Mesothelial cell of epicardium (in vitro differentiated cells): Measurements from ENCODE around the gene DNAH10. TPM values are rescaled to one million over a fixed set of nuclear protein-coding genes. Genes with fewer than 3 reads are reported as not detected.

Experiments
- DNase-seq, 2 experiments: peaks; one replicate each; pipeline ENCODE4 v3.0.0; 2021; ENCODE audit warnings: low spot score in 2 of 2; ENCODE audit not compliant: unreplicated experiment in 2 of 2
- H3K27ac Mint-ChIP-seq: 2 replicates; pipeline ENCODE4 v1.8.0; 2021; ENCODE audit warnings: mixed read lengths
- H3K27me3 Mint-ChIP-seq: 2 replicates; pipeline ENCODE4 v1.8.0; 2021; ENCODE audit warnings: low read depth, mixed read lengths
- H3K36me3 Mint-ChIP-seq: 2 replicates; pipeline ENCODE4 v1.8.0; 2021; ENCODE audit warnings: mixed read lengths
- H3K4me1 Mint-ChIP-seq: 2 replicates; pipeline ENCODE4 v1.8.0; 2021; ENCODE audit warnings: mixed read lengths
- H3K4me3 Mint-ChIP-seq: 2 replicates; pipeline ENCODE4 v1.8.0; 2021; ENCODE audit warnings: mild to moderate bottlenecking, moderate library complexity, mixed read lengths
- H3K9me3 Mint-ChIP-seq: 2 replicates; pipeline ENCODE4 v1.8.0; 2021; ENCODE audit warnings: mixed read lengths
- total RNA-seq: library from RNA; stranded (reverse); gene quantifications from 3 replicates; pipeline ENCODE4 v1.2.1, GENCODE V29; 2021
- TF ChIP-seq, protein P1 (sequence below): fragments of 200-600 bp; sonication (generic); IDR thresholded peaks from one replicate; pipeline ENCODE4 v1.5.0; 2021; ENCODE audit warnings: antibody characterized with exemption; ENCODE audit not compliant: unreplicated experiment

Gene DNAH10
- total RNA-seq, 1 donor from 2014 or later, result 2.7 TPM

DNA sequence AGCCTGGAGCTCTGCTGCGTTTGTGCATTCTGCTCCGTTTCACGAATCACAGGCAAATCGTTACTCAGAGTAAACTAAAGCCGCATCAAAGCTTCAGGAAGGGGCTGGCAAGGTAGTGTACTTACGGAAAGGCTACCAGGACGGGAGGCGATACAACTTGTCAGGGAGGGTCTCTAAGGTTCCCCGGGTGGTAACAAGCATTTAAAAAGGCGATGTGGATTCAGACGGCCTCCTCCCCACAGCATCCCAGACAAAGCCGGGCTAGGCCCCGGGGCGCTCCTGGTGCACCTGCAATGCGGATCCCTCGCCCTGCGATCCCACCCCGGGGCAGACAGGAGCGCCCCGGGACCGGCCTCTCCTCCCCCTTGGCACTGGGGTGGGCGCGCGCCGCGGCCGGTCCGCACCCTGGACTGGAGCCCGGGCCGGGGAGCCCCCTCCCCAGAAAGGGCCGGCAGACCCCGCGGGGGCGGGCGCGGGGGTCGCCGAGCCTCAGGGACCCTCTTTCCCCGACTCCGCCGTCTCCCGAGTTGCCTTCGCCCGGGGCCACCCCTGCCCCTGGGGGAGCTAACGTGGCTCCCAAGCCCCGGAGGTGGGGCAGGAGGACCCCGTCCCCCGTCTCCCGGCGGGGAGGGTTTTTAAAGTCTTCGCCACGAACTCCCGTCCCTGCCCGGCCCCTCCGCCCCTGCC, 209.8 kb downstream of the DNAH10 start:
- TF ChIP-seq, protein P1, sequence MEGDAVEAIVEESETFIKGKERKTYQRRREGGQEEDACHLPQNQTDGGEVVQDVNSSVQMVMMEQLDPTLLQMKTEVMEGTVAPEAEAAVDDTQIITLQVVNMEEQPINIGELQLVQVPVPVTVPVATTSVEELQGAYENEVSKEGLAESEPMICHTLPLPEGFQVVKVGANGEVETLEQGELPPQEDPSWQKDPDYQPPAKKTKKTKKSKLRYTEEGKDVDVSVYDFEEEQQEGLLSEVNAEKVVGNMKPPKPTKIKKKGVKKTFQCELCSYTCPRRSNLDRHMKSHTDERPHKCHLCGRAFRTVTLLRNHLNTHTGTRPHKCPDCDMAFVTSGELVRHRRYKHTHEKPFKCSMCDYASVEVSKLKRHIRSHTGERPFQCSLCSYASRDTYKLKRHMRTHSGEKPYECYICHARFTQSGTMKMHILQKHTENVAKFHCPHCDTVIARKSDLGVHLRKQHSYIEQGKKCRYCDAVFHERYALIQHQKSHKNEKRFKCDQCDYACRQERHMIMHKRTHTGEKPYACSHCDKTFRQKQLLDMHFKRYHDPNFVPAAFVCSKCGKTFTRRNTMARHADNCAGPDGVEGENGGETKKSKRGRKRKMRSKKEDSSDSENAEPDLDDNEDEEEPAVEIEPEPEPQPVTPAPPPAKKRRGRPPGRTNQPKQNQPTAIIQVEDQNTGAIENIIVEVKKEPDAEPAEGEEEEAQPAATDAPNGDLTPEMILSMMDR, result no peak
- Mint-ChIP-seq H3K9me3 (no peaks in the 10 kb centered on the region), H3K4me1 (peaks cover 50% of the 10 kb centered on the region), H3K27me3 (no peaks in the 10 kb centered on the region), H3K27ac (peak overlapping the region; percentile 98), H3K36me3 (peaks cover 7% of the 10 kb centered on the region), H3K4me3 (peak overlapping the region; percentile 96)
- peak; percentile 38 to 68 for DNase-seq

DNA sequence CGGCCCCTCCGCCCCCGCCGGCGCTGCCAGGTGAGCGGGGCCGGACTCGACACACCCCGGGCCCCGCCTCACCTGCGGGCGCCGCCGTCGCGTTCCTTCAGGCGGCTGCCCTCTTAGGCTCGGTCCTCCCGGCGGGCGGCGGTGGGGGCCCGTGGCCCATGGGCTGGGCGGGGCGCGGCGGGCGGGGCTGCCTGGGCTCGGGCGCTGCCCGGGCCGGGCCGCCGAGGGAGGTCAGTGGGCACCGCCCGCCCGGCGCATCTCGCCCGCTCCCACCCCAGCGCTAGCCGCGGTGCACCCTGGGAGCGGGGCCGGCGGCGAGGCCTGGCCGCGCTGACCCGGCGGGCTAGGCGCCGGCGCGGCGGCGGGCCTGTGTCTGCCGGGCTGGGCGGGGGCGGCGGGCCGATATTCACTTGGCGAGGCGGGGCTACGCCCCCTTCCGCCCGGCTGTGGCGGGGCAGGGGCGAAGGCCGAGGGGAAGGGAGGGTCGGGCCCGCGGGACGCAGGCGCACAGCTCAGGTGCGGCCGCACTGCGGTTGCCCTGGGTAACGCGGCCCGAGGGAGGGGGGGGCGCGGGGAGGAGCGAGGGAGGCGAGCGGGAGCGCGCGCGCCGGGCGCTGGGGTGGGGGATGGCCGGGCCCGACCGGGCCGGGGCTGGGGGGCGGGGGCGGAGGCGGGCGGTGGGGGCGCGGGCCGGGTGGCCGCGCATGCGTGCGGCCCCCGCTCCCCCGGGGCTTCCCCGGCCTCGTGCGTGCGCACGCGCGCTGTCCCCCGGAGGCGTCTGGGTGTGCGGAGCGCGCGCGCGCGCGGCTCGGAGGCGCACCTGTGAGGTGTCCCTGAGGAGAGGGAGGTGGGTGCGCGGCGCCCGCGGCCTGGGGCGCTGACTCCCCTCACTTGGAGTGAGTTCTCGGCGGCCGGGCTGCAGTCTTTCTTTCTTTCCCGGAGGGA, 210.6 kb downstream of the DNAH10 start, which contains the start of the genes CCDC92 and ZNF664:
TSS of gene CCDC92 (minus strand) at position 375 of the 945 bp plus-strand sequence. CDS start 28,526 bp downstream, outside the sequence.
TSS of gene ZNF664 (plus strand) at position 759 of the 945 bp plus-strand sequence. CDS start 38,930 bp downstream, outside the sequence.
- H3K27ac Mint-ChIP-seq, result peak within 1 kb of the TSS; percentile 98

DNA sequence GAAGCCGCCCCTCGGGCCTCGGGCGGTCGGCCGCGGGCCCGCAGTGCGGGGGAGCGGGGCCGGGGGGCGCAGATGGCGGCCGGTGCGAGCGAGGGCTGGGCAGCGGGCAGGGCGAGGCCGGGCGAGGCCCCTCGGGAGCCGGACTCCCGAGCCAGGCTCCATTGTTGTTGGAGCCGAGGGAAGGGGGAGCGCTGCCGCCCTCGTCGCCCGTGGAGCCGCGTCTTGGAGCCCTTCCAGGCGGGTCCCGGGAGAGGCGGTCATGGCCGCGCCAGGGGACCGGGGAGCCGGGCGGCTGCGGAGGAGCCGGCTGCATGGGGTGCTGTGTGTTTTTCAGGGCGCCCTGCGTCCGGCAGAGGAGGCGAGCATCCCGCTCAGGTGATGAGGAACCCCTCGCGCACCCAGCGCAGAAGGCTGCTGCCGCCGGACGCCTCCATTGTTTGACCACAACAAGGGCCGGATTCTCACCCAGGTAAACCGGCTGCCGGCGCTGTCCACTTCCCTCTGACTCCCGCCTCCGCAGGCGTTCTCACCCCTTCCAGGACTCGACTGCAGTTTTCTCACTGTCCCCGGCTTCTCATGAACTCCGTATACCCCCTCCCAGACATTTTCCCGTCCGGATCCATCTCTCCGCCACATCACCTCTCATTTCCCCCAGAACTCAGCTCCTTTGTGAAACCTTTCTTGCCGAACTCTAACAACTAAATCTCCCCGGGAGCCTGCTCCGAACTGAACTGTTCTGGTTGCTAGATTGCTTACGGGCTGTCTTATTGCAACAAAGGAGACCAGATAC, 211.6 kb downstream of the DNAH10 start:
- Mint-ChIP-seq H3K27me3 (no peaks in the 10 kb centered on the region), H3K4me3 (peak overlapping the region; percentile 96), H3K4me1 (peaks cover 41% of the 10 kb centered on the region), H3K9me3 (no peaks in the 10 kb centered on the region), H3K27ac (peak overlapping the region; percentile 97), H3K36me3 (peaks cover 10% of the 10 kb centered on the region)
- TF ChIP-seq, protein P1, result no peak
- DNase-seq, result peak; percentile 36 to 74

More for the DNA sequence above, 210.6 kb downstream of the DNAH10 start, which contains the start of the genes CCDC92 and ZNF664:
- H3K27me3 Mint-ChIP-seq, result no peaks in the 10 kb centered on the region
- peaks cover 42% of the 10 kb centered on the region for H3K4me1 Mint-ChIP-seq
- peak; percentile 98 for DNase-seq
- peaks cover 10% of the 10 kb centered on the region for H3K36me3 Mint-ChIP-seq
- H3K4me3 Mint-ChIP-seq, result peak within 1 kb of the TSS; percentile 96
- no peaks in the 10 kb centered on the region for H3K9me3 Mint-ChIP-seq
- TF ChIP-seq, protein P1, result no peak

DNA sequence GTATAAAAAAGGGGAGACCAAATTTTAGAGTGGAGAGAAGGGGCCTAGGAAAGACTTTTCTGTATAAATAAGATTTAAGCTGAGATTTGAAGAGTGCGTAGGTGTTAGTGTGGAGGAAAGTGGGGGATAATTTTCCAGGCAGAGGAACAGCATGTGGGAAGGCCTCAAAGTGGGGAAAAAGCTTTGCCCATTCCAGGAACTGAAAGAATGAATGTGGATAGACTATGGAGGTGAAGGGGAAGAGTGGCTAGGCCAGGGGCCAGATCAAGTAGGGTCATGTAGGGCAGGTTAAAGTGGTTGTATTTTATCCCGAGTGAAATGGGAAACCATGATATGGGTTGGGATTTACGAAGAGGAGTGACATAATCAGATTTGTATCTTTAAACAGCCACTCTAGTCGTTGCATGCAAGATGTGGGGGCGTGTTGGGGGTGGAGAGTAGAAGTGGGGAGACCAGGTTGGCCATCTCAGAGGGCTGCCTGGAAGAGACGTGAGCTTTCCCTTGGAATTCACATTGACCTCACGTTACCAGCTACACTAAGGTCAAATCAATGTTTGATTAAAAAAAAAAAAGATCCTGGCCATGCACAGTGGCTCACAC, 214.2 kb downstream of the DNAH10 start:
- H3K27me3 Mint-ChIP-seq, result no peaks in the 10 kb centered on the region
- peaks cover 24% of the 10 kb centered on the region for H3K4me1 Mint-ChIP-seq
- no peak overlapping the region for H3K4me3 Mint-ChIP-seq
- H3K36me3 Mint-ChIP-seq, result peaks cover 16% of the 10 kb centered on the region
- H3K9me3 Mint-ChIP-seq, result no peaks in the 10 kb centered on the region
- H3K27ac Mint-ChIP-seq, result peak overlapping the region; percentile 37
- DNase-seq, result no peak
- TF ChIP-seq, protein P1, result no peak

DNA sequence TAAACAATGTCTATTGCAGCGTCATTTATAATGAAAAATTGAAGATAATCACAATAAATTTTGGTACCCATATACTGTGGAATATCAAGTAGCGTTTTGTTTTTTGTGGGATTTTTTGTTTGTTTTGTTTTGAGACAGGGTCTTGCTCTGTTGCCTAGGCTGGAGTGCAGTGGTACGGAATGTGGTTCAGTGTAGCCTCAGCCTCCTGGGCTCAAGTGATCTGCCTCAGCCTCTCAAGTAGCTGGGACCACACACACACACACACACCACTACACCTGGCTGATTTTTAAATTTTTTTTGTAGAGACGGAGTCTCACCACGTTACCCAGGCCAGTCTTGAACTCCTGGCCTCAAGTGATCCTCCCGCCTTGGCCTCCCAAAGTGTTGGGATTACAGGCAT, 217.5 kb downstream of the DNAH10 start:
- Mint-ChIP-seq H3K36me3 (peaks cover 16% of the 10 kb centered on the region), H3K27me3 (no peaks in the 10 kb centered on the region), H3K4me3 (no peak overlapping the region), H3K4me1 (peaks cover 21% of the 10 kb centered on the region), H3K27ac (no peak overlapping the region), H3K9me3 (no peaks in the 10 kb centered on the region)
- no peak for DNase-seq
- TF ChIP-seq, protein P1, result no peak
